GM18861 (cell line): ENCODE data around the gene RHBDF2.

ENCODE experiments used
- ATAC-seq: cut with Tn5 transposase; IDR thresholded peaks from one replicate; pipeline ENCODE4 v1.9.1; 2021; ENCODE audit not compliant: unreplicated experiment

The RHBDF2 gene

GRCh38 chr17:76502341-76503211 is 1.4 kb upstream of the RHBDF2 start:
- no peak for ATAC-seq

- no peak for ATAC-seq
Measured at GRCh38 chr17:76501827-76502307, 644 bp upstream of the RHBDF2 start.

GRCh38 chr17:76500747-76501017 is 541 bp downstream of the RHBDF2 start:
- no peak for ATAC-seq

- no peak for ATAC-seq
Measured at GRCh38 chr17:76500074-76500746, 1.0 kb downstream of the RHBDF2 start.

- ATAC-seq, result no peak
Measured at GRCh38 chr17:76499267-76499667, 2.0 kb downstream of the RHBDF2 start.

GRCh38 chr17:76498876-76499251 is 2.4 kb downstream of the RHBDF2 start:
- ATAC-seq, result no peak

- ATAC-seq, result no peak
Measured at GRCh38 chr17:76497979-76498875, 3.0 kb downstream of the RHBDF2 start.

- no peak for ATAC-seq
Measured at GRCh38 chr17:76497699-76497978, 3.6 kb downstream of the RHBDF2 start.

GRCh38 chr17:76496464-76496863 is 4.8 kb downstream of the RHBDF2 start:
- no peak for ATAC-seq

- ATAC-seq, result no peak
Measured at GRCh38 chr17:76495663-76496400, 5.4 kb downstream of the RHBDF2 start.

GRCh38 chr17:76493505-76494167 is 7.6 kb downstream of the RHBDF2 start:
- no peak for ATAC-seq

GRCh38 chr17:76492989-76493501 is 8.2 kb downstream of the RHBDF2 start:
- ATAC-seq, result peak; percentile 42

- peak; percentile 28 for ATAC-seq
Measured at GRCh38 chr17:76492123-76492988, 8.9 kb downstream of the RHBDF2 start.

- peak; percentile 10 for ATAC-seq
Measured at GRCh38 chr17:76491271-76492122, 9.7 kb downstream of the RHBDF2 start.

GRCh38 chr17:76490112-76490710 is 11.0 kb downstream of the RHBDF2 start:
- ATAC-seq, result no peak

GRCh38 chr17:76487451-76488192 is 13.6 kb downstream of the RHBDF2 start:
- ATAC-seq, result no peak

- ATAC-seq, result no peak
Measured at GRCh38 chr17:76485569-76485968, 15.7 kb downstream of the RHBDF2 start.
